Measurements from ENCODE around the gene CHD9NB. TPM values are rescaled to one million over a fixed set of nuclear protein-coding genes. Genes with fewer than 3 reads are reported as not detected.

Gene CHD9NB
- total RNA-seq, result 0.65 and 0.76 TPM in 2 replicates

DNA sequence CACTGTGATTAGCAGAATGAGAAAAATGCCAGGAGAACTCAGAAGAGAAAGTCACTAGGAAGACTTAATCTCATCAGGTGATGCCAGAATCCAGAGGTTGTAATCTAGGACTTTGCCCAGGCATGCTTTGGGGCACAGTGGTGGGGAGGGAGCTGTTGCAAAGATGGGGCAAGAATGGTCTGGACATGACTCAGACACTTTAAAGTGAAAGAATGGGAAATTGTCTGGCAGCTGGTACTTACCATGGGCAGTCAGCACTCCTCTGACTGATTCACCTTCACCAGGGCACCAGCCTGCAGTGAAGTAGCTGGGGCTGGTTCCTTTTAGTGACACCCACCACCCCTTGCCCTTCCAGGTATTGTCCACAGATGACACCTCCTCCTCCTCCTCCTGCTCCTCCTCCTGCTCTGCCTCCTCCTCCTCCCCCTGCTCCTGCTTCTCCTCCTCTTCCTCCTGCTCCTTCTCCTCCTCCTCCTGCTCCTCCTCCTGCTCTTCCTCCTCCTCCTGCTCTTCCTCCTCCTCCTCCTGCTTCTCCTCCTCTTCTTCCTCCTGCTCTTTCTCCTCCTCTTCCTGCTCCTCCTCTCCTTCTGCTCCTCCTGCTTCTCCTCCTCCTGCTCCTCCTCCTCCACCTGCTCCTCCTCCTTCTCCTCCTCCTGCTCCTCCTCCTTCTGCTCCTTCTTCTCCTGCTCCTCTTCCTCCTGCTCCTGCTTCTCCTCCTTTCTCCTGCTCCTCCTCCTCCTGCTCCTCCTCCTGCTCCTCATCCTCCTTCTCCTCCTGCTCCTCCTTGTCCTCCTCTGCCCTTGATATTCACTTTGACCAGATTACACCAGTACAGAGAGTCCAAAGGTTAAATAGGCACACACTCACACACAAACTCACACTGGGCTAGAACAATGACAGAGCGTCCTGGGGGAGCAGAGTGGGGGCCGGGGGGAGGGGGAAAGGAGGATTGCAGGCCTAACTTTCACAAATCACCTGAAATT lies at the start of gene CHD9NB:
Gene CHD9NB (minus strand): TSS at position 379 of the 983 bp plus-strand sequence. CDS start 8,739 bp downstream, outside the sequence.

DNA sequence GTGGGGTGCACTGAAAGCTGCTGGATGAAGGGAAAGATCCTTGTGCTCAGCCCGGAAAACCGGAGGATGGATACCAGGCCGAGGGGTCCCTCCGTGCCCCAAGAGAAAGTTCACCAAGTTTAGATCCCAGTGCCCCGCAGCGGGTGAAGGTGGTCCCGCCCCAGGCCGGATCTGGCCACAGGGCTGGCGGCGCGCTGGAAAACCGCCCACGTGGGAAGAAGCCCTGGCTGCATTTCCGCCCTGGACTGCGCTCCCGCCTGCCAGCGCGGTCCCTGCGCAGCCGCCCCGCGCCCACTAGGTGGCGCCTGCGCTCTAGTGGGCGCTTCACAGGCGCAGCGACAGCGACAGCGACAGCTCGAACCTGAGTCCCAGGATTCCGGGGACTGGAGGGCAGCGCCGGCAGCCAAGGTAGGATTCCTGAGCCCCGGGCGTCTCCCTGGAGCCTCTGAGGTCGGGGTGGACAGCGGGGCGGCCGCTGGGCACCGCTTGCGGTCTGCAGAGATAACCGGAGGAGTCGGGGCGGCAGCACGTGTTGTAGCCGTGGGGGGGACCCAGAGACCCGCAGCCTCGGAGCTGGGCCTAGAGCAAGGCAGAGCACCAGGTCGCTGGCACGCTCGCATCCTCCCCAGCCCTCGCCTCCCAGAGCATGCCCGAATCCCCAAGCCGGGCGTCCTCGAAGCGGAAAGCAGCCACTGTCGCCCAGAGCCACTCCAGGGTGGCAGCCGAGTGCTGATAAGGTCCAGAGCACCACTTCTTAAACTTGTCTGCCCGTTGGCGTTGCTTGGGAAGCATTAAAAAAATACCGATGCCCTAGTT lies 2.2 kb upstream of the CHD9NB start, which contains the start of gene CHD9:
Gene CHD9 (plus strand): TSS at position 322 of the 816 bp plus-strand sequence. CDS start 101,099 bp downstream, outside the sequence.

Other genes with a start within 250 kb of the CHD9NB start
- 12.2 and 15.0 TPM in 2 replicates for gene CHD9, start 2.1 kb upstream of the CHD9NB start, total RNA-seq

Data from mesangial cell (primary cell).